Measurements from ENCODE around the gene UGT1A4.
A peak's percentile ranks its signal among the peaks of the same experiment; 100 is the strongest.
"Not testable (repeated sequence)": the region's sequence is repeated elsewhere in the genome, so short reads cannot be mapped to it uniquely, and the experiment has no call there.

UGT1A4 gene

DNA sequence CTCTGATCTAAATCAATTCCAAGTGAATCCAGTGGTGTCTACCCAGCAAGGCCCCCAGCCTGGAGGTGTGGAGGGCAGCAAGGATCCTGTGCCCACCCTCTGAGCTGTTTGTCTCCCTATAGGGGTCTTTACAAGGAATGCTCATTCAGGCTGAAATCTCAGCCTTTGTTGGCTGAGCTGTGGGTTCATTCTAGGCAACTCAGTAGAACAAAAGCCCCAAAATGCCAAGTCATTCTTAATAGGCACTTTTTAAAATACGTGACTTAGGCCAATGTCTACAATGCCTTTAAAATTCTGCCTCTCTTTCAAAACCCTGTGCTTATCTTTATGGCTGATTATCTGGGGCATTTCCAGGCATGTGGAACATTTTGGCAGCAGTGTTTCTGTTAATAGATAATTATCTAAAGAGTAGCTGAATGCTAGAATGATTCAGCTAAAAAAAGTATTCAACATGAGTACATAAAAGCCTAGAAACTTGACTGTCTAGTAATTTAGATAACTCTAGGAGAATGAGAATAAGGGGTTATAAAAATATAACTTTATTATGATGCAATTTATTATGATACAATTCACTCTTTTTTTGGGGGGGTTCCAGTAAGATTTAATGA lies 18.4 kb upstream of the UGT1A4 start:
- DNase-seq: peak; percentile 2

DNA sequence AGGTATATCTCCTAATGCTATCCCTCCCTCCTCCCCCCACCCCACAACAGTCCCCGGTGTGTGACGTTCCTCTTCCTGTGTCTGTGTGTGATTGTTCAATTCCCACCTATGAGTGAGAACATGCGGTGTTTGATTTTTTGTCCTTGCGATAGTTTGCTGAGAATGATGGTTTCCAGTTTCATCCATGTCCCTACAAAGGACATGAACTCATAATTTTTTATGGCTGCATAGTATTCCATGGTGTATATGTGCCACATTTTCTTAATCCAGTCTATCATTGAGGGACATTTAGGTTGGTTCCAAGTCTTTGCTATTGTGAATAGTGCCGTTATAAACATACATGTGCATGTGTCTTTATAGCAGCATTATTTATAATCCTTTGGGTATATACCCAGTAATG lies 17.7 kb upstream of the UGT1A4 start:
- DNase-seq: not testable (repeated sequence)

DNA sequence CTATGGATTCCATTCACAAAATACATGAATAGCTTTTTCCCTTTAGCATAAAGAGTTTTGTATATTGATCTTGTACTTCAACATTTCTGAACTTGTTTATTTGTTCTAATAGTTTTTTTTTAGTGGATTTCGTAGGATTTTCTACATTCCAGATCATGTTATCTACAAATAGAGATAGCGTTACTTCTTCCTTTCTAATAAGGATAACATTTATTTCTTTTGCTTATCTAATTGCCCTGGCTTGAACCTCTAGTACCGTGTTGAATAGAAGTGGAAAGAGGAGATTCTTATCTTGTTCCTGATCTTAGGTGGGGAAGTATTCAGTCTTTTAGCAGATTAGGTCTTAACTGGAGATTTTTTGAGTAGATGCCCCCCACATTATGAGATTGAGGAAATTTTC lies 16.3 kb upstream of the UGT1A4 start:
- no peak for DNase-seq

DNA sequence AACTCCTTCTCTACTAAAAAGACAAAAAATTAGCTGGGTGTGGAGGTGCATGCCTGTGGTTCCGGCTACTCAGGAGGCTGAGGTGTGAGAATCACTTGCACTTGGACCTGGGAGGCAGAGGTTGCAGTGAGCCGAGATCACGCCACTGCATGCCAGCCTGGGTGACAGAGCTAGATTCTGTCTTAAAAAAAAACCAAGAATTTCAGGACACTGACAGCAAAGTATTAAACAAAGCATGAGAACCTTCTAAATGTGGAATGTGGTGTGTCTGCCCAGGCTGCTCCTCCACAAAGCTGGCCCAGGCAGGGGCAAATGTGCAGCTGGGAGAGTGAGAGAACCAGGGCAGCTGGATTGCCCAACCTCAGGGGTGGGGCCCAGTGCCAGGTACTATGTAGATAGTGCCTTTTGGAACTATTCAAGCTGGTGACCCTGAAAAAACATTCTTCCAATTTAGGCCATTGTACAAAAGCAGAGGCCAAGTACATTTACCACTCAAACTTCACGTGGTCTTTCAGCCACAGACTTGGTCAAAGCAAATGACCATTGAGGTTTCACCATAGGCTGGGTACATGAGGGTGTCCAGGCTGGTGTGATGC lies 12.5 kb upstream of the UGT1A4 start:
- DNase-seq: no peak

DNA sequence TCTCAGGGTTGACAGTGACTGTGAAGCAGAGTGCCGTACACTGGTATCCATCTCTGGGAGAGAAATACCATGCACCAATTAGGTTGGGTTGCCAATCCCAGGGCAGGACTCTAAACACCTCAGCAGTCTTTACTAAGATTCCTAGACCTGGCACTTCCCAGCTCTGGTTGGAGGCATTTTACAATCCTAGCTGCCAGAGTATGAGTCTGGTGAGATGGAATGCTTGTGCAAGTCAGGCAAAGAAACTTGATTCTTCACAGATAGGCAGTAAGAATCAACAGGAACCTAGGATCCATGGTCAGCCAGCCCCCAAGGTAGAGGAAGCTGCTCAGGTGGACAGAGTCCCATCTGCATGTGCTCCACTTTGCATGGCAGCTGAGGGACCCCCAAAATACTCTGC lies 11.8 kb upstream of the UGT1A4 start:
- DNase-seq: no peak

DNA sequence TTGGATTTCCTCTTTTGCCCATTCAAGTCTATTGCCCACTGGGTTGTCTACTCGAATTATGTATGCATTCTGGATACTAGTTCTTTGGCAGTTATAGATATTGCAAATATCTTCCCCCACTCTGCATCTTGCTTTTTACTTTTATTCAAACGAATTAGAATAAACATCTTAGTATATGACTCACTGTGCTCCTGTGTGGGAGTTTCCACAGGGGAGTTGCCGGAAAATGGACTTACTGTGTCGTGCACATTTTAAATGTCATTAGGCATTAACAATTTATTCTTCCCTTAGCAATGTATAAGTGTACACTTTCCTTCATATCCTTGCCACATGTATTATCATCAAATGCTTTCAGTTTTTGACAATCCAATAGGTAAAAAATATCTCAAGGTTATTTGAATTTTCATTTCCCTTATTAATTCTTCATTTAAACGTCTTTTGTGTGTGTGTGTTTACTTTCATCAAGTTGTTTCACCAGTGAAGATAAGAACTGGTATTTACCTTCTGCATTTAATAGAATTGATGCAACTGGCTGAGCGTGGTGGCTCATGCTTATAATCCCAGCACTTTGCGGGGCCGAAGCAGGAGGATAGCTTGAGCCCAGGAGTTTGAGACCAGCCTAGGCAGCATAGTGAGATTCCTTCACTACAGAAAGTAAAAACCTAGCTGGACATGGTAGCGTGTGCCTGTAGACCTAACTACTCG lies 10.4 kb upstream of the UGT1A4 start:
- no peak for DNase-seq

DNA sequence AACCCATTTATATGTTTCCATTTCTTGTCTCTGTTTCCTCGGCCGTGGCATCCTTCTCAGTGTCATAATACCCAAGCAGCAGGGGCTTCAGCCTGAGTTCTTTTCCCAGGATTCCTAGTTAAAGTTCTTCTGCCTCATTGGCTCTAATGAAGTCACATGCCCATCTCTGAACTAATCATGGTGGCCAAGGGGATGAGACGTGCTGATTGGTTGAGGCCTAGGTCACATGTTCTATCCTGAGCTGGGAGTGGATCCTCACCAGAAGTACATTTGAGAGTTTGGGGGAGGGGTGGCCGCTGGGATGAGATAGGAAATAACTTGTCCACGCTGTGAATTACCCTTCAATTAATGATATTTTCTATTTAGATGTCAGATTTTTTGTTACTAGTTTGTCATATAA lies 9.6 kb upstream of the UGT1A4 start:
- DNase-seq: no peak

DNA sequence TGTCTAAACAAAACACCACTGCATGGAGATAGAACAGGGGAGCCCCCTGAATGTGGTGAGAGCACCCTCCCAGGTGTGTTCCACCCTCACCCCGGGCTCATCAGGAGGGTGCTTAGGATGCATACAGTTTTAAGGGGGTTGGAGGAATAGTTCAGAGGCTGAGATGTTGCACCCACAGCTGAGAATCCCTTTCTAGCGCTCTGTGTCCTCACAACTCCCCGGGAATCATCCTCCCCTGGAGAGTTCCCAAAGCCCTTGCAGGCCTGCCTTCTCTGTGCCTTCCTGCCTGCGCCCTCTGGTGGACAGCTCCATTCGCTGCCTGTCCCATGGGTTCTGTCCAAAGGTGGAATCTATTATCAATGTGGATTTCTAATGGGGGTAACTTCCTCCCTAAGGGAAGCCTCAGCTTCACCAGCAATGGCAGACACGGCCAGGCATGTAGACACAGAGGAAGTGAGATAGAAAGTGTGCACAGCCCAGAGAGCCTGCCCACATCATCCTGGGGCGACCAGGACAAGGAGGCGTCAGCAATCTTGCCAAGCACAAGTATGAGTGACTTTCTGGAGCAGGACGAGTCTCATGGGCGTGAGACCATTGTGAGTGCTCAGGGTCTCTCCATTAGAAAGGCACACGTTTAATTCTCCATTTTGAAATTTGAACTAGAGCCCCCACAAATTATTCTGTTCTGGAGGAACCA lies 7.1 kb upstream of the UGT1A4 start:
- peak; percentile 71 for DNase-seq

DNA sequence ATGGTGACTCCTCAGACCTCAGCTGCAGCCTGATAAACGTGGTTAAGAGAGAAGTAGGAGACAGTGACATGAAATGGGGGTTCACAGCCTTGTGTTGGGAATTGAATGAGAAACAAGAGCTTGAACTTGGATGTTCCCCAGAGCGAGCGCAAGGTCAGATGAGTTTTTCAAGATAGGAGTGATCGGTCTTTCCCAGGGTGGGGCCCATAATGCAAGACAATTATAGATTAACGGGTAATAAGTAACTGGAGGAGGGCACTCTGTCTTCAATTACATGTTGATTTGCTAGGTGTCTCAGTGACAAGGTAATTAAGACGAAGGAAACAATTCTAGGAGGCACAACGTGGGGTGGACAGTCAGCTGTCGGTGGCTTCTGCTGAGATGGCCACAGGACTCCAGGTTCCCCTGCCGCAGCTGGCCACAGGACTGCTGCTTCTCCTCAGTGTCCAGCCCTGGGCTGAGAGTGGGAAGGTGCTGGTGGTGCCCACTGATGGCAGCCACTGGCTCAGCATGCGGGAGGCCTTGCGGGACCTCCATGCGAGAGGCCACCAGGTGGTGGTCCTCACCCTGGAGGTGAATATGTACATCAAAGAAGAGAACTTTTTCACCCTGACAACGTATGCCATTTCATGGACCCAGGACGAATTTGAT lies 5.8 kb upstream of the UGT1A4 start, which contains the start of gene UGT1A5:
Gene UGT1A5, plus strand, starts transcription at position 297 of the 651 bp plus-strand sequence. Its CDS starts 85 bp downstream, at position 382.
- no peak for DNase-seq

DNA sequence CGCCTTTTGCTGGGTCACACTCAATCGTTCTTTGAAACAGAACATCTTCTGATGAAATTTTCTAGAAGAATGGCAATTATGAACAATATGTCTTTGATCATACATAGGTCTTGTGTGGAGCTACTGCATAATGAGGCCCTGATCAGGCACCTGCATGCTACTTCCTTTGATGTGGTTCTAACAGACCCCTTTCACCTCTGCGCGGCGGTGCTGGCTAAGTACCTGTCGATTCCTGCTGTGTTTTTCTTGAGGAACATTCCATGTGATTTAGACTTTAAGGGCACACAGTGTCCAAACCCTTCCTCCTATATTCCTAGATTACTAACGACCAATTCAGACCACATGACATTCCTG lies 5.3 kb upstream of the UGT1A4 start:
- no peak for DNase-seq

DNA sequence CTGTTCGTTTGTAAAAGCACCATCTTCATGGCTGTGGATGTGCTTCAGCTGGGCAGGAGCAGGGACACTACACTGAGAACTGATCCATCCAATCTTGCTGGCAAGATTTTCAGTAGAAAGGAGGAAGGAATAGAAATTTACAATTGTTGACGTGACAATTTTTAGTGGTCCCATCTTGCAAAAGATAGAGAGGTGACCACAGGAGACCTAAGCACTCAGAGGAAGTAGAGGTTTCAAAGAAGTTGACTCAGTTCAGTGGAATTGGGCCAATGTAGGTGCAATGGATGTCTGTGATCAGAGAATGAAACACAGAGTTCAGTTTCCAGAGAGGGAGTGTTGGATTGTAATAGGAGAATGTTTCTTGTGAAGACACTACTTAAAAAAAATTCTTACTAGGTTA lies 4.4 kb upstream of the UGT1A4 start:
- DNase-seq: no peak

DNA sequence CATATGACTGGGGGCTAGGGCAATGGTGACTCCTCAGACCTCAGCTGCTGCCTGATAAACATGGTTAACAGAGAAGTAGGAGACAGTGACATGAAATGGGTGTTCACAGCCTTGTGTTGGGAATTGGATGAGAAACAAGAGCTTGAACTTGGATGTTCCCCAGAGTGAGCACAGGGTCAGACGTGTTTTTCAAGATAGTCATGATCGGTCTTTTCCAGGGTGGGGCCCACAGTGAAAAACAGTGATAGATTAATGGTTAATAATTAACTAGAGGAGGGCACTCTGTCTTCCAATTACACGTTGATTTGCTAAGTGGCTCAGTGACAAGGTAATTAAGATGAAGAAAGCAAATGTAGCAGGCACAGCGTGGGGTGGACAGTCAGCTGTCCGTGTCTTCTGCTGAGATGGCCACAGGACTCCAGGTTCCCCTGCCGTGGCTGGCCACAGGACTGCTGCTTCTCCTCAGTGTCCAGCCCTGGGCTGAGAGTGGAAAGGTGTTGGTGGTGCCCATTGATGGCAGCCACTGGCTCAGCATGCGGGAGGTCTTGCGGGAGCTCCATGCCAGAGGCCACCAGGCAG lies 10.3 kb downstream of the UGT1A4 start, which contains the start of gene UGT1A3:
Gene UGT1A3, plus strand, starts transcription at position 320 of the 579 bp plus-strand sequence. Its CDS starts 85 bp downstream, at position 405.
- DNase-seq: no peak

DNA sequence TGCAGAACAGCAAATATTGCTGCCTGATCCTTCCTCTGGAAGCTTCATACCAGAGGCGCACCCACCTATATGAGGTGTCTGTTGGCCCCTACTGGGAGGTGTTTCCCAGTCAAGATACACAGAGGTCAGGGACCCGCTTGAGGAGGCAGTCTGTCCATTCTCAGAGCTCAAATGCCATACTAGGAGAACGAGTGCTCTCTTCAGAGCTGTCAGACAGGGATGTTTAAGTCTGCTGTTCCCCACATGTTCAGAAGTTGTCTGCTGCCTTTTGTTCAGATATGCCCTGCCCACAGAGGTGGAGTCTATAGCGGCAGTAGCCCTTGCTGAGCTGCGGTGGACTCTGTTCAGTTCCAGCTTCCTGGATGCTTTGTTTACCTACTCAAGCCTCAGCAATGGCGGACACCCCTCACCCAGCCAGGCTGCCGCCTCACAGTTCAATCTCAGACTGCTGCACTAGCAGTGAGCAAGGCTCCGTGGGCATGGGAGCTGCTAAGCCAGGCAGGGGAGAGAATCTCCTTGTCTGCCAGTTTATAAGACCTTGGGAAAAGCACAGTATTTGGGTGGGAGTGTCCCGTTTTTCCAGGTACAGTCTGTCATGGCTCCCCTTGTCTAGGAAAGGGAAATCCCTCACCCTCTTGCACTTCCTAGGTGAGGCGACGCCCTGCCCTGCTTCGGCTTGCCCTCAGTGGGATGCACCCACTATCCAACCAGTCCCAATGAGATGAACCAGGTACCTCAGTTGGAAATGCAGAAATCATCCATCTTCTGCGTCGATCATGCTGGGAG lies 18.5 kb downstream of the UGT1A4 start:
- not testable (repeated sequence) for DNase-seq

DNA sequence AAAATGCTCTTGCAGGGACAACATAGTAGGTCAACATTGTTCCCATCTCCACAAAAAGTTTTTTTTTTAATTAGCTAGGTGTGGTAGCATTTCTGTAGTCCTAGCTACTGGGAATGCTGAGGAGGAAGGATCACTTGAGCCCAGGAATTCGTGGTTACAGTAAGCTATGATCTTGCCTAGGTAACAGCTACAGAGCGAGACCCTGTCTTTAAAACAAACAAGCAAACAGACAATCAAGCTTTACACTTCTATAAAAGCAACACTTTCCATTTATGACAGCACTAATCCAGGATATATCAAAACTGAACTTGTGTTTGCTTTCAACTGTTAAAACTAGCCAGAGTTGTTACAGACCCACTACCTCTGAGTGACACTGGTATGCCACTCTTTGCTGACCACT lies 22.3 kb downstream of the UGT1A4 start:
- DNase-seq: no peak

DNA sequence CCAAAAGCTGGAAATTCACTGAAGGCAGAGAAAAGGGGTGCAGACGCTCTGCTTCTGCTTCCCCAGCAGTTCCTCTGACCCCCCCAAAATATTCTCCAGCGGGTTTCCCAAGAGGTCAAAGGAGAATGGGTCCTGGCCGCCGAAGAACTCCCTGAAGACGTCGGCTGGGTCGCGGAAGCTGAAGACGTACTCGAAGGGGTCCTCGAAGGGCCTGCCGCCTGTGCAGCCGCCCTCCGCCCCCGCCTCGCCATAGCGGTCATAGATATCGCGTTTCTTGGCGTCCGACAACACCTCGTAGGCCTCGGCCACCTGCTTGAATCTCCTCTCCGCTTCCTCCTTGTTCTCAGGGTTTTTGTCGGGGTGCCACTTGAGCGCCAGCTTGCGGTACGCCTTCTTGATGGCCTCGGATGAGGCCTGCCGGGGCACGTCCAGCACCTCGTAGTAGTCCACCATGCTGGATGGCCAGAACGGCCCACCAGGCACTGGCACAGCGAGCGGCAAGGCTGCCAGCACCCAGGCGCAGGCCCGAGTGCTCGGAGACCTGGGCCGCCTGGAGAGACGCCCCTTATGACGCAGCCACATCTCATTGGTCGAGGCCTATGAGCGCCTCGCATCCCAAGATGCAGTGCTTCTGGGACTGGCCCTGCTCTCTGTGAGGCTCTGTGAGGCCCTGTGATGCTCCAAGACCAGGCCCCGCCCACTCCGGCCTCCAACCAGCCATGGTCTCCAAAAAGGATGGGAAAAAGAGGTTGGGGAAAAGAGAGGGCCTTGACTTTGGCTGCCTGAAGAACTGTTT lies 25.1 kb downstream of the UGT1A4 start:
- no peak for DNase-seq

DNA sequence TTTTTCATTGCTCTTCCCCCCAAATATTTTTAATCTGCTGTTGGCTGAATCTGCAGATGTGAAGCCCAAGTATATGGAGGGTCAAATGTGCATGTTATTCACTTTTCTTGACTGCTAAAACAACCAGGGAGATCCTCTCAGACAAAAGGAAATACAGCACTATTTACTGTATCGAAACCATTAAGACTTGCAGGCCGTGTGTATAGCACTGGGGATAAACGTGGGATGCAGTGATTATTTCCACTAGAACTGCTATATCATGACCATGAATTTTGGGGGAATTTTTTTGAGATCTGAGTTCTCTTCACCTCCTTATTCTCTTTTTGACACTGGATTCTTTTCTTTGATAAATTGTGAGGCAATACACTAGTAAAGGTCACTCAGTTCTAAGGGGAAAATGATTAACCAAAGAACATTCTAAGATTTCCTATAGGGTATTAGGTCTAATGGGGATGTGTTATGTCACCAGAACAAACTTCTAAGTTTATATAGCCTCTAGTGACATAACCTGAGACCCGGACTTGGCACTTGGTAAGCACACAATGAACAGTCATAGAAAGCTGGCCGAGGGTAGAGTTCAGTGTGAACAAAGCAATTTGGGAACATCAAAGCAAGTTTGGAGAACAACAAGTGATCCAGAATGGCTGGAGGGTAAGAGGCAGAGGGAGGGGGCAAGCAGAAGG lies 26.7 kb downstream of the UGT1A4 start:
- DNase-seq: no peak

DNA sequence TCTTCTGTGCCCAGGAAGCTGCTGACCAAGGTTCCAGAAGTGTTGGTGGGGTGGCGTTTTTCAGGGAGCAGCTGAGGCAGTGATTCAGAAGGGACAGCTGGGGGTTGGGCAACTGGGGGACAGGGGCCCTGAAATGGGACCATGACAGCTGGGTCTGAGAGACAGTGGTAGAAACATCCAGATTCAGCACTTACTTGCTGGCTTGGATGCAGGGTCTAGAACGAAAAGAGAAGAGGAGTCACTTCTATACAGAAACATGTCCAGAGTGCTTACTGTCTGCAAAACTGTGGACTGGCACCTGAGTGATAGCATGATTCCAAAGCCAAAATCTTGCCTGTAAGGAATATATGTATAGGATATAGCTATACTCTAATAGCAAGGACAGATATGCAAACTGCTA lies 27.3 kb downstream of the UGT1A4 start:
- DNase-seq: not testable (repeated sequence)

DNA sequence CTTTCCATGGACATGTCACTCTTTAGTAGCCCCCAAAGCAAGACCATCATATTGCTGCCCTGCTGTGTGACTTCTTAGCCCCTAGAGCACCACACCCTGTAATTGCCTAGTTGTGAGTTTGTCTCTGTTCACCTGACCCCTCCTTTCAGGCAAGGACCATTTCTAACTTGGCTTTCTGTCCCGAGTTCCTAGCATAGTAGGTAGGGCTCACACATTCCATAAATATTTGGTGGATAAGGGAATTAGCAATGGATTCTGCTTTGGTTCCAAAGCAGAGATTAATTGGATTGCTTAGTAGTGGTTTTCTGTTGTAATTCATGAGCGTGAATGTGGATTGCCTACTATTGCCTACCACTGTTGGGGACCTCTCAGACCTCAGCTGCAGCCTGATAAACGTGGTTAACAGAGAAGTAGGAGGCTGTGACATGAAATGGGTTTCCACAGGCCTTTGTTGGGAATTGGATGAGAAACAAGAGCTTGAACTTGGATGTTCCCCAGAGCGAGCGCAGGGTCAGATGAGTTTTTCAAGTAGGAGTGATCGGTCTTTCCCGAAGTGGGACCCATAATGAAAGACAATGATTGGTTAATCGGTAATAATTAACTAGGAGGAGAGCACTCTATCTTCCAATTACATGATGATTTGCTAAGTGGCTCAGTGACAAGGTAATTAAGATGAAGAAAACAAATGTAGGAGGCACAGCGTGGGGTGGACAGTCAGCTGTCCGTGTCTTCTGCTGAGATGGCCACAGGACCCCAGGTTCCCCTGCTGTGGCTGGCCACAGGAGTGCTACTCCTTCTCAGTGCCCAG lies 28.1 kb downstream of the UGT1A4 start:
- no peak for DNase-seq

DNA sequence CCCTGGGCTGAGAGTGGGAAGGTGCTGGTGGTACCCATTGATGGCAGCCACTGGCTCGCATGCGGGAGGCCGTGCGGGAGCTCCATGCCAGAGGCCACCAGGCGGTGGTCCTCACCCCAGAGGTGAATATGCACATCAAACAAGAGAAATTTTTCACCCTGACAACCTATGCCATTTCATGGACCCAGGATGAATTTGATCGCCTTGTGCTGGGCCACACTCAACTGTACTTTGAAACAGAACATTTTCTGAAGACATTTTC lies 28.7 kb downstream of the UGT1A4 start:
- no peak for DNase-seq

DNA sequence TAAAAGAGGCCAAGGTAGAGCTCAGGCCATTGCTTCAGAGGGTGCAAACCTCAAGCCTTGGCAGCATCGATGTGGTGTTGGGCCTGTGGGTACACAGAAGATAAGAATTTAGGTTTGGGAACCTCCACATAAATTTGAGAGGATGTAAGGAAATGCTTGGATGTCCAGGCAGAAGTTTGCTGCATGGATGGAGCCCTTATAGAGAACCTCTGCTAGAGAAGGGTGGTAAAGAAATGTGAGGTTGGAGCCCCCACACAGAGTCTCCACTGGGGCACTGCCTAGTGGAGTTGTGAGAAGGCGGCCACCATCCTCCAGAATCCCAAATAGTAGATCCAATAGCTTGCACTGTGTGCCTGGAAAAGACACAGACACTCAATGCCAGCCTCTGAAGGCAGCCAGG lies 32.2 kb downstream of the UGT1A4 start:
- not testable (repeated sequence) for DNase-seq

All from fibroblast of skin of abdomen (primary cell).